Measurements from ENCODE around the gene POLK.

POLK gene

GRCh38 chr5:75620184-75620959, 108.7 kb downstream of the POLK start:
- no peak for TF ChIP-seq FOXP2 (optimal IDR thresholded peaks at IDR 0.05; ENCODE audit: borderline replicate concordance, extremely low read depth, extremely low read length, insufficient read depth)
- TF ChIP-seq POLR2AphosphoS5 (IDR thresholded peaks at IDR 0.05; ENCODE audit: low read depth, low read length), result no peak
- no peak for TF ChIP-seq TAF1 (IDR thresholded peaks at IDR 0.05; ENCODE audit: borderline replicate concordance, insufficient read depth, low read length)

- TF ChIP-seq FOXP2 (optimal IDR thresholded peaks at IDR 0.05; ENCODE audit: borderline replicate concordance, extremely low read depth, extremely low read length, insufficient read depth) (no peak), SIN3A (IDR thresholded peaks at IDR 0.05; ENCODE audit: borderline replicate concordance, insufficient read depth, low read length) (no peak), REST (IDR thresholded peaks at IDR 0.05; ENCODE audit: insufficient read depth in 1 of 2, low read depth in 2 of 2, low read length in 2 of 2) (no peak), TAF1 (IDR thresholded peaks at IDR 0.05; ENCODE audit: borderline replicate concordance, insufficient read depth, low read length) (no peak), POLR2AphosphoS5 (IDR thresholded peaks at IDR 0.05; ENCODE audit: low read depth, low read length) (no peak)
Measured at GRCh38 chr5:75622564-75622963, 110.9 kb downstream of the POLK start.

- no peak for TF ChIP-seq POLR2AphosphoS5 (IDR thresholded peaks at IDR 0.05; ENCODE audit: low read depth, low read length)
- no peak for TF ChIP-seq TAF1 (IDR thresholded peaks at IDR 0.05; ENCODE audit: borderline replicate concordance, insufficient read depth, low read length)
- no peak for TF ChIP-seq REST (IDR thresholded peaks at IDR 0.05; ENCODE audit: insufficient read depth in 1 of 2, low read depth in 2 of 2, low read length in 2 of 2)
- no peak for TF ChIP-seq SIN3A (IDR thresholded peaks at IDR 0.05; ENCODE audit: borderline replicate concordance, insufficient read depth, low read length)
- TF ChIP-seq FOXP2 (optimal IDR thresholded peaks at IDR 0.05; ENCODE audit: borderline replicate concordance, extremely low read depth, extremely low read length, insufficient read depth), result no peak
Measured at GRCh38 chr5:75623846-75624245, 112.2 kb downstream of the POLK start.

GRCh38 chr5:75626959-75627358, 115.3 kb downstream of the POLK start:
- TF ChIP-seq FOXP2 (optimal IDR thresholded peaks at IDR 0.05; ENCODE audit: borderline replicate concordance, extremely low read depth, extremely low read length, insufficient read depth), result no peak
- TF ChIP-seq SIN3A (IDR thresholded peaks at IDR 0.05; ENCODE audit: borderline replicate concordance, insufficient read depth, low read length), result no peak

GRCh38 chr5:75627801-75628200, 116.1 kb downstream of the POLK start:
- TF ChIP-seq POLR2AphosphoS5 (IDR thresholded peaks at IDR 0.05; ENCODE audit: low read depth, low read length) (no peak), REST (IDR thresholded peaks at IDR 0.05; ENCODE audit: insufficient read depth in 1 of 2, low read depth in 2 of 2, low read length in 2 of 2) (no peak), FOXP2 (optimal IDR thresholded peaks at IDR 0.05; ENCODE audit: borderline replicate concordance, extremely low read depth, extremely low read length, insufficient read depth) (no peak), SIN3A (IDR thresholded peaks at IDR 0.05; ENCODE audit: borderline replicate concordance, insufficient read depth, low read length) (no peak), TAF1 (IDR thresholded peaks at IDR 0.05; ENCODE audit: borderline replicate concordance, insufficient read depth, low read length) (no peak)

- no peak for TF ChIP-seq REST (IDR thresholded peaks at IDR 0.05; ENCODE audit: insufficient read depth in 1 of 2, low read depth in 2 of 2, low read length in 2 of 2)
- no peak for TF ChIP-seq TAF1 (IDR thresholded peaks at IDR 0.05; ENCODE audit: borderline replicate concordance, insufficient read depth, low read length)
- TF ChIP-seq SIN3A (IDR thresholded peaks at IDR 0.05; ENCODE audit: borderline replicate concordance, insufficient read depth, low read length), result no peak
- TF ChIP-seq FOXP2 (optimal IDR thresholded peaks at IDR 0.05; ENCODE audit: borderline replicate concordance, extremely low read depth, extremely low read length, insufficient read depth), result no peak
- TF ChIP-seq POLR2AphosphoS5 (IDR thresholded peaks at IDR 0.05; ENCODE audit: low read depth, low read length), result no peak
Measured at GRCh38 chr5:75630875-75631274, 119.2 kb downstream of the POLK start.

Data from PFSK-1 (cell line).